Endometrial microvascular endothelial cells (primary cell): ENCODE data around the gene PPP1R12A. TPM values are rescaled to one million over a fixed set of nuclear protein-coding genes. Genes with fewer than 3 reads are reported as not detected.

ENCODE experiments used
- in situ Hi-C: cut with HindIII; loops from 2 replicates; pipeline ENCODE4 v1.10.0; 2017; ENCODE audit warnings: low sequenced_read_pairs, low pct_unique_long_range_greater_than_20kb; ENCODE audit errors: inconsistent ontology term
- total RNA-seq: library from RNA; depleted of rRNA; stranded (reverse); fragments of >200 nt; gene quantifications from one replicate; pipeline ENCODE4 v1.2.3, GENCODE V29; 2015; ENCODE audit errors: inconsistent ontology term

PPP1R12A gene
- total RNA-seq, 1 donor from 2014 or later, result 27.4 TPM

GRCh38 chr12:79939728-79940310 is 4.9 kb upstream of the PPP1R12A start:
- in situ Hi-C loops, result no loop called here

- in situ Hi-C loops, result no loop called here
Observed at GRCh38 chr12:79938843-79939242, 3.9 kb upstream of the PPP1R12A start.

DNA sequence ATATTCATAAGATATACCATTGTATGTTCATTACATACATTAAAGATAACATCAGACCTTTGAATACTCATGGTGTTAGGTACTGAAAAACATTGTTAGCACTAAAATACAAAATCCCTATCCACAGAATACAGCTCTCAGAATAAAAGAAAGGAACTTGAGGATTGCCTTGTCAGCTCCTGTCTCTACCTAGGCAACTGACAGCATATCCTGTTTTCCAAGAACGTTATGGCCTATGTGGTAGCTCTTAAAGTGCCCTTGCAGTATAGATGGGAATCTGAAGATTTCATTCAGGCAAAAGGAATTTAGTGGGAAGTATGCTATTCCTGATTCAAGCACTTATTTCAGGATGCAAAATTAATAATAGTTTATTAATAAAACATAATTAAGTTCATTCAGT is 1.8 kb upstream of the PPP1R12A start:
- in situ Hi-C loops, result no loop called here

DNA sequence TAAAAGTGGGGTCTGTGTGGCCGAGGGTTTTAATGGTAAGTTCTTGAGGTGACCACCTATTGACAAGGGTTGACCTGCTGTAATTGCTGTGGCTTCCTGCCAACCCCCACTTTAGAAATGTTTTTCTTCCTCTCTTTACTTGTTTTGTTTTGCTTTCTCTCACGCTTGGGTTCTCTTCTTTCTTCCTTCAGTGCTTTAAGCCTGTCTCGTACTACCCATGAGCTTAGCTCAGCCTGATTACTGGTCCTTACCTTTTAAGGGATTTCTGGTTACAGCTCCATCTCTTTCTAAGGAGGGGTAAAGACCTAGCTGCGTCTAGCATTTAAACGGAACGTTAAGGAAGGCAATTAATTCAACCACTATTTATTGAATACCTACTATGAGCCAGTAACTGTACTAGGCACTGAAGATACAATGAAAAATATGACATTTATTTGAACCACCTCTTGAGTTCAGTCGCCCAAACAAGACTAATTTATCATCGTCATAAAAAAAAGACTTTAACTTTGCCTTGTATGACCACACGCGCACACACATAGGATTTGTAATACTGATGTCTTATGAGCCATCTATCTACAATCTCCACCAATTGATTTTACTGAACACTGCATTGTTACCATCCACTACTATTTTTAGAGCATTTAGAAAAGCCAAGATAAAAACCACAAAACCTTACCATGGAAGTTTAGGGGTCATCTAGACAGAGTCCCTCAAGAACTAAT is 888 bp upstream of the PPP1R12A start:
- in situ Hi-C loops, result no loop called here

- in situ Hi-C loops, result no loop called here
Observed at GRCh38 chr12:79934281-79935020, 446 bp downstream of the PPP1R12A start.

GRCh38 chr12:79933532-79934264 is 1.2 kb downstream of the PPP1R12A start:
- in situ Hi-C loops, result no loop called here

- in situ Hi-C loops, result no loop called here
Observed at GRCh38 chr12:79933043-79933442, 1.9 kb downstream of the PPP1R12A start.

- in situ Hi-C loops, result no loop called here
Observed at GRCh38 chr12:79932357-79932756, 2.5 kb downstream of the PPP1R12A start.

GRCh38 chr12:79929065-79929464 is 5.8 kb downstream of the PPP1R12A start:
- in situ Hi-C loops, result no loop called here

DNA sequence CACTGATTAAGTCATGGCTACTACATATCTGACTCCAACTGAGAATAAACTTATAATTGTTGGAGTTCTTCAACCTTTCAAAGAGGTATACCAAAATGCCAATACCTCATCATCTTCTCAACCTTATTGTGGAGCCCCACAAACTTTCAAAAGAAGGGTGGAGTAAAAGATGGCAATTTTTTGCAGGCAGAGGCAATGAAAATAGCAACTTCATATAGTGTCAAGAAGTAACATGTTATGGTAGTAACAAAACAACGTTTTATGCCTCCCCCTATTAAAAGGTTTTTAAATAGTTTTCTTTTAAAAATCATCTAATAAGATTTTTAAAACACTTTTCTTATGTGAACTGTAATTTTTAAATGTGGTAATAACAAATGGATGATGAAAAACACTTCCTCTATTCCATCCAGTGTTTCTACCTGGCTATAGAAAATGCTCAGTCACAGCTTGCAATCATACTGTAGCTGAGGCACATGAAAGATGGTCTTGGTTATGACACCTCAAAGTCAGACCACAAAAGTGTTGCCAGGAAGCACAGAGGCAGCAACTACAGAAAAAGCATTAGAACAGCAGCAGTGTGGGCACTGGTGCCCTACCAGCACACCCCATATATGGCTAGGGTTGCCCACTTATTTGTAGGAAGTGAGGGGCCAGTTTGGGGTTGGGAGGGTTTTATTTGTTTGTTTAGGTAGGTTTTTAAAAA is 7.0 kb downstream of the PPP1R12A start:
- in situ Hi-C loops, result no loop called here

GRCh38 chr12:79926951-79927350 is 7.9 kb downstream of the PPP1R12A start:
- in situ Hi-C loops, result no loop called here

- in situ Hi-C loops, result no loop called here
Observed at GRCh38 chr12:79925492-79925891, 9.4 kb downstream of the PPP1R12A start.

DNA sequence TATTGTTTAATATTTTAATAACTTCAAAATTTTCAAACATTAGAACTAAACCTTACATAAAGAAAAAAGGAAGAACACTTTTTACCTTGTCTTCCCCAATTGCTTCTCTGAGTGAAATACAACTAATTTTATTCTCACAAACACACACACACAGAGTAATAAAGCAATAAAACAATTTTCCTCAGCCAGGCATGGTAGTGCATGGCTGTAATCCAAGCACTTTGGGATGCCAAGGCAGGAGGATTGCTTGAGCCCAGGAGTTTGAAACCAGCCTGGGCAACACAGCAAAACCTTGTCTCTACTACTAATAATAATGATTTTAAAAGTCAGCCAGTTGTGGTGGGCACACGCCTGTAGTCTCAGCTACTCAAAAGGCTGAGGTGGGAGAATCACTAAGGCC is 13.1 kb downstream of the PPP1R12A start:
- in situ Hi-C loops, result no loop called here

DNA sequence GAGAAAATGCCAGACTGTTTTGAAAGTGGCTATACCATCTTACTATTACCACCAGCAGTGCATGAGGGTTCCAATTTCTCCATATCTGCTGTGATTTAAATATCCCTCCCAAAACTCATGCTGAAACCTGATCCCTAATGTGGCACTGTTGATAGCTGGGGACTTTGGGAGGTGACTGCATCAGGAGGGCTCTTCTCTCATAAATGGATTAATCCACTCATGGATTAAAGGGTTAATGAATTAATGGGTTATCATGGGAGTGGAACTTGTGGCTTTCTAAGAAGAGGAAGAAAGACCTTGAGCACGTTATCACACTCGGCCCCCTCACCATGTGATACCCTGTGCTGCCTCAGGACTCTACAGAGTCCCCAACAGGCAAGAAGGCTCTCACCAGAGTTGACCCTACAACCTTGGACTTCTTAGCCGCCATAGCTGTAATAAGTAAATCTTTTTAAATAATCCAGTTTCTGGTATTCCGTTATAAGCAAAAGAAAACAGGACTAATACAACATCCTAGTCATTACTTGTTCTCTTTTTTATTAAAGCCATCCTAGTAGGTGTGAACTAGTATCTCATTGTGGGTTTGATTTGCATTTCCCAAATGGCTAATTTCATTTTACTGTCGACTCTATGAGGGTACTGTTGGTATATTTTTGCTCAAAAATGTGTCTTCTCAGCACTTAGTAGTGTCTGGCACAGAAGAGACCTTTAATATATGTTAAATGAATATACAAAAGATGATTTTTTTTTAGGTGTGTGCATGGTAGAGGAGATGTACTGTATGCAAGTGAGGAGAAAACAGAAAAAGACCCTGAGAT is 14.3 kb downstream of the PPP1R12A start:
- in situ Hi-C loops, result no loop called here

- in situ Hi-C loops, result no loop called here
Observed at GRCh38 chr12:79919762-79920161, 15.1 kb downstream of the PPP1R12A start.

DNA sequence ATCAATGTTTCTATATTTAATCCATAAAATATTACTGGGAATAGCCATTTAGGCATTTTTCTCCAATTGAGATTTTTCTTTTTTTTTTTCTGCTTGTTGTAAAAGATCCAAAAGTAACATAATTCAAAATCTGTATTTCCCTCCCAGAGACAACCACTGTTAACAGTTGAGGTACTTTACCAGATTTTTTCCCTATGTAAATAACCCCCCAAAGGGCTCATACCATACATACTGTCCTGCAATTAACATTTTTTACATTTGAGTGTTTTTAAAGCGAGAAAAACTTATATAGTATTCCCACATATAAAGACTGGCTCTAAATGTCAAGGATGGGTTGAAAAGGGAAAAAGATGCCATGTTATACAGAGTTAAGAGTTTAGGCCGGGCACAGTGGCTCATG is 18.1 kb downstream of the PPP1R12A start:
- in situ Hi-C loops, result no loop called here

DNA sequence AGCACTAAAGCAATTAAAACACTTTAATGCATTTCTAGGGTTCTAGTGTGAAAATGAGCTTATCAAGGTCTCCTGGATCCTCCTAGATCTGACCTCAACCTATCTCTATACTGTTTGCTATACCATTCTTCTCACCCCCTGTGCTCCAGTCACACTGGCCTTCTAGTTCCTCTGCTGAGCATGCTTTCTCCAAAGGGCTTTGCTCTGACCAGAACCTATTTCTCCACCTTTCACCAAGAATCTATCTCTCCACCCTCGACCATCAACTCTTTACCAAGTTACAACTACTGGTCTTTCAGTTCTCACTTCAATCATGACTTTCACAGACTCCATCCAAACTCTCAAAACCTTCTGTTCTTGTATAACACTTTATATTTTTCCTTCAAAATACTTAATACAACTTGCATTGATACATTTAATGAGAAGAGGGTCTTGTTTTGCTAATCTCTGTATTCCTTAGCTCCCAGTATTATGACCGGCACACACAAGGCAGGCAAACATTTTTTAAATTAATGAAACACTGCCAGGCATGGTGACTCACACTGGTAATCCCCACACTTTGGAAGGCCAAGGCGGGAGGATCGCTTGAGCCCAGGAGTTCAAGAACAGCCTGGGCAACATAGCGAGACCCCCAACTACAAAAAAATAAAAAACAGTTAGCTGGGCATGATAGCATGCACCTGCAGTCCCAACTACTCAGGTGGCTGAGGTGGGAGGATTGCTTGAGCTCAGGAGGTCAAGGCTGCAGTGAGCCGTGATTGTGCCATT is 22.8 kb downstream of the PPP1R12A start:
- in situ Hi-C loops, result no loop called here
